ENCODE results near the gene LGALS1.

The LGALS1 gene

GRCh38 chr22:37664249-37665101, 11.0 kb upstream of the LGALS1 start:
- no peak for DNase-seq

- no peak for DNase-seq
Measured at GRCh38 chr22:37665487-37665886, 9.9 kb upstream of the LGALS1 start.

- DNase-seq = no peak
Measured at GRCh38 chr22:37669586-37669985, 5.8 kb upstream of the LGALS1 start.

GRCh38 chr22:37672206-37672919, 3.1 kb upstream of the LGALS1 start:
- DNase-seq = no peak

- no peak for DNase-seq
Measured at GRCh38 chr22:37672920-37673455, 2.4 kb upstream of the LGALS1 start.

GRCh38 chr22:37674248-37674647, 1.2 kb upstream of the LGALS1 start:
- DNase-seq = no peak

- no peak for DNase-seq
Measured at GRCh38 chr22:37675930-37676735, 697 bp downstream of the LGALS1 start.

- DNase-seq = no peak
Measured at GRCh38 chr22:37676736-37677492, 1.5 kb downstream of the LGALS1 start.

GRCh38 chr22:37677493-37677974, 2.1 kb downstream of the LGALS1 start:
- DNase-seq = no peak

GRCh38 chr22:37678372-37678771, 2.9 kb downstream of the LGALS1 start:
- DNase-seq = no peak

- no peak for DNase-seq
Measured at GRCh38 chr22:37679670-37680069, 4.2 kb downstream of the LGALS1 start.

- no peak for DNase-seq
Measured at GRCh38 chr22:37680191-37680851, 4.9 kb downstream of the LGALS1 start.

- no peak for DNase-seq
Measured at GRCh38 chr22:37681001-37681424, 5.6 kb downstream of the LGALS1 start.

GRCh38 chr22:37681556-37682049, 6.2 kb downstream of the LGALS1 start:
- peak; percentile 19 to 71 for DNase-seq

- DNase-seq = no peak
Measured at GRCh38 chr22:37684803-37685615, 9.6 kb downstream of the LGALS1 start.

- DNase-seq = peak; percentile 68 to 87
Measured at GRCh38 chr22:37686002-37686982, 10.9 kb downstream of the LGALS1 start, which contains the start of gene NOL12. NOL12 (plus strand) TSS chr22:37686343; CDS start chr22:37686393, 50 bp downstream.

- DNase-seq = no peak
Measured at GRCh38 chr22:37690407-37690806, 15.0 kb downstream of the LGALS1 start.

- DNase-seq = no peak
Measured at GRCh38 chr22:37690901-37691504, 15.6 kb downstream of the LGALS1 start.
